D721Med (cell line): ENCODE measurements around the gene RHBDF2.

Experiments
- DNase-seq: peaks from one replicate; pipeline ENCODE4 v3.0.0; 2011; ENCODE audit warnings: low spot score; ENCODE audit not compliant: insufficient read length
- FAIRE-seq: peaks from 2 replicates; lab custom pipeline; 2011; peaks lifted over from hg19 to GRCh38; lab: Jason Lieb, UNC
- CTCF ChIP-seq: IDR thresholded peaks from 2 replicates; pipeline ENCODE4 v1.5.1; 2012; ENCODE audit warnings: mild to moderate bottlenecking, control low read depth; ENCODE audit not compliant: insufficient read depth; ENCODE audit errors: missing control alignments

RHBDF2 gene

GRCh38 chr17:76500747-76501017 lies 541 bp downstream of the RHBDF2 start:
- no peak for TF ChIP-seq CTCF
- FAIRE-seq = no peak
- no peak for DNase-seq

GRCh38 chr17:76500074-76500746 lies 1.0 kb downstream of the RHBDF2 start:
- FAIRE-seq (no peak), DNase-seq (no peak)
- no peak for TF ChIP-seq CTCF

GRCh38 chr17:76499267-76499667 lies 2.0 kb downstream of the RHBDF2 start:
- FAIRE-seq = no peak
- TF ChIP-seq CTCF = no peak
- DNase-seq = no peak

- TF ChIP-seq CTCF = no peak
- DNase-seq (no peak), FAIRE-seq (no peak)
Measured at GRCh38 chr17:76498876-76499251, 2.4 kb downstream of the RHBDF2 start.

- TF ChIP-seq CTCF = no peak
- FAIRE-seq = no peak
- peak; percentile 91 for DNase-seq
Measured at GRCh38 chr17:76497979-76498875, 3.0 kb downstream of the RHBDF2 start.

GRCh38 chr17:76497699-76497978 lies 3.6 kb downstream of the RHBDF2 start:
- FAIRE-seq (no peak), DNase-seq (no peak)
- no peak for TF ChIP-seq CTCF

- FAIRE-seq (no peak), DNase-seq (no peak)
- TF ChIP-seq CTCF = no peak
Measured at GRCh38 chr17:76496464-76496863, 4.8 kb downstream of the RHBDF2 start.
